HCT116 (cell line): ENCODE measurements around the gene PRPF18. TPM values are rescaled to one million over a fixed set of nuclear protein-coding genes. Genes with fewer than 3 reads are reported as not detected.
"Not testable (repeated sequence)": the region's sequence is repeated elsewhere in the genome, so short reads cannot be mapped to it uniquely, and the experiment has no call there.

Source experiments
- ATAC-seq: fragments of 200-7000 bp; cut with Tn5 transposase; 2 replicates; pipeline ENCODE4 v1.9.1; 2020; ENCODE audit warnings: mild to moderate bottlenecking, moderate library complexity
- BruUV-seq: library from RNA; stranded (reverse); fragments of 400-500 nt; replicated peaks from 2 replicates; lab custom pipeline; 2021; lab: Mats Ljungman, UMichigan
- CTCF ChIA-PET: fragments of 300-600 bp; sonication (Branson Sonifier 250); formaldehyde crosslinking; loops from one replicate; lab custom pipeline; 2021; ENCODE audit warnings: antibody characterized with exemption; lab: Charles Lee
- POLR2A ChIA-PET: fragments of 300-600, 350-600 bp; sonication (Branson Sonifier 250); formaldehyde crosslinking; loops from one replicate; lab custom pipeline; 2021; ENCODE audit warnings: antibody characterized with exemption; lab: Charles Lee
- RAD21 ChIA-PET, 2 experiments: fragments of 300-600 bp; sonication (Branson Sonifier 250); formaldehyde crosslinking; loops; one replicate each; lab custom pipeline; 2023; ENCODE audit warnings: low total read pairs in 2 of 2; ENCODE audit not compliant: uncharacterized antibody in 2 of 2, unreplicated experiment in 2 of 2, low non-redundant PET in 1 of 2; lab: Charles Lee
- DNase-seq: peaks from one replicate; pipeline ENCODE4 v3.0.0-alpha.2; 2010; ENCODE audit warnings: low read depth, low spot score
- H2AFZ ChIP-seq: fragments of 200-600 bp; shearing (Covaris generic), sonication (generic); 2 replicates; pipeline ENCODE4 v1.6.1; 2017; ENCODE audit warnings: low read depth, mixed run types, mixed read lengths, antibody characterized with exemption, low read length; ENCODE audit not compliant: poor library complexity, severe bottlenecking
- H3K27ac ChIP-seq: 2 replicates; pipeline ENCODE4 v1.5.1; 2012; ENCODE audit warnings: low read depth, low read length
- H3K27me3 ChIP-seq: fragments of 200-600 bp; sonication (generic); 2 replicates; pipeline ENCODE4 v1.6.1; 2016; ENCODE audit warnings: mixed run types, low read length, mixed read lengths; ENCODE audit not compliant: insufficient read depth
- H3K36me3 ChIP-seq, 2 experiments: fragments of 200-500 bp in 1 of 2; fragments of 200-600 bp in 1 of 2; sonication (Bioruptor generic) in 1 of 2; sonication (generic) in 1 of 2; 2 replicates each; pipeline versions ENCODE4 v1.5.1 to v1.6.1; 2014 to 2016; ENCODE audit warnings: low read length in 2 of 2, inconsistent platforms in 1 of 2, mixed read lengths in 1 of 2, mixed run types in 1 of 2; ENCODE audit not compliant: insufficient read depth in 2 of 2, control insufficient read depth in 1 of 2
- H3K4me1 ChIP-seq, 2 experiments: fragments of 200-600 bp in 1 of 2; sonication (generic) in 1 of 2; 2 replicates each; pipeline versions ENCODE4 v1.5.1 to v1.6.1; 2012 to 2017; ENCODE audit warnings: low read length in 2 of 2, inconsistent platforms in 1 of 2, mild to moderate bottlenecking in 1 of 2, mixed read lengths in 1 of 2, mixed run types in 1 of 2, moderate library complexity in 1 of 2; ENCODE audit not compliant: insufficient read depth in 2 of 2, control insufficient read depth in 1 of 2
- H3K4me2 ChIP-seq: fragments of 200-600 bp; sonication (generic); 2 replicates; pipeline ENCODE4 v1.6.1; 2017; ENCODE audit warnings: mixed run types, low read length, mixed read lengths
- H3K4me3 ChIP-seq, 2 experiments: fragments of 200-600 bp in 1 of 2; sonication (generic) in 1 of 2; replicated peaks in 1 of 2; 2 replicates each; pipeline ENCODE4 v1.5.1; 2011 to 2016; ENCODE audit warnings: low read length in 2 of 2, control low read depth in 1 of 2, low read depth in 1 of 2, mild to moderate bottlenecking in 1 of 2, mixed read lengths in 1 of 2, mixed run types in 1 of 2
- H3K79me2 ChIP-seq: fragments of 200-600 bp; sonication (generic); 2 replicates; pipeline ENCODE4 v1.6.1; 2017; ENCODE audit warnings: mild to moderate bottlenecking, mixed run types, low read length, moderate library complexity, mixed read lengths; ENCODE audit not compliant: insufficient read depth
- H3K9ac ChIP-seq: fragments of 200-600 bp; sonication (generic); 2 replicates; pipeline ENCODE4 v1.6.1; 2016; ENCODE audit warnings: low read length, mixed read lengths
- H3K9me2 ChIP-seq: fragments of 200-600 bp; sonication (generic), shearing (Covaris generic); 2 replicates; pipeline ENCODE4 v1.6.1; 2017; ENCODE audit warnings: mixed run types, mild to moderate bottlenecking, moderate library complexity; ENCODE audit not compliant: insufficient read depth
- H3K9me3 ChIP-seq, 2 experiments: fragments of 200-500 bp in 1 of 2; fragments of 200-600 bp in 1 of 2; sonication (Bioruptor generic) in 1 of 2; sonication (generic) in 1 of 2; 2 replicates each; pipeline ENCODE4 v1.6.1; 2014 to 2017; ENCODE audit warnings: low read length in 2 of 2, mixed read lengths in 2 of 2, inconsistent platforms in 1 of 2, low read depth in 1 of 2, mild to moderate bottlenecking in 1 of 2, mixed run types in 1 of 2, moderate library complexity in 1 of 2; ENCODE audit not compliant: control insufficient read depth in 1 of 2, insufficient read depth in 1 of 2
- H4K20me1 ChIP-seq: fragments of 200-600 bp; sonication (generic), shearing (Covaris generic); 2 replicates; pipeline ENCODE4 v1.6.1; 2017; ENCODE audit warnings: mixed run types, mild to moderate bottlenecking, moderate library complexity; ENCODE audit not compliant: insufficient read depth
- ELF1 ChIP-seq: IDR thresholded peaks from 2 replicates; pipeline ENCODE4 v1.6.1; 2012; ENCODE audit warnings: low read depth, borderline replicate concordance
- REST ChIP-seq: IDR thresholded peaks from 2 replicates; pipeline ENCODE4 v1.6.1; 2012; ENCODE audit warnings: low read depth
- SRF ChIP-seq: IDR thresholded peaks from 2 replicates; pipeline ENCODE4 v1.6.1; 2012; ENCODE audit warnings: low read depth
- intact Hi-C: fragments of 100-400 bp; cut with micrococcal nuclease; formaldehyde crosslinking; loops from 2 replicates; pipeline ENCODE4 v1.10.0; 2022
- total RNA-seq: library from RNA; stranded (reverse); gene quantifications from one replicate; pipeline ENCODE4 v1.2.1, GENCODE V29; 2021; ENCODE audit not compliant: unreplicated experiment

PRPF18 gene
- total RNA-seq, 1 experiment from 2014 or later = 16.2 TPM

- TF ChIP-seq REST (no peak), ELF1 (peak; percentile 55), SRF (peak; percentile 35; the same call in 1 of the 2 replicates)
- TF ChIP-seq, all 23 proteins: peak for 13
Measured at GRCh38 chr10:13586676-13587355, at the start of gene PRPF18 (continued).

- ATAC-seq, H4K20me1 ChIP-seq, POLR2A ChIA-PET, DNase-seq, H3K79me2 ChIP-seq, H3K9ac ChIP-seq, H3K9me2 ChIP-seq, H3K36me3 ChIP-seq, H3K4me1 ChIP-seq, BruUV-seq, H3K4me3 ChIP-seq, H3K4me2 ChIP-seq, H2AFZ ChIP-seq, H3K27me3 ChIP-seq, H3K9me3 ChIP-seq, H3K27ac ChIP-seq: not testable (repeated sequence)
- ChIA-PET RAD21 (interaction anchor here (0.7 to 1.9 kb wide), 2 partner anchors 89 to 166 kb away, joined by 4 to 13 read pairs; no protein-coding TSS in a partner anchor), CTCF (interaction anchor here (1.8 kb wide), 1 partner anchor 11 kb away, joined by 5 read pairs; no protein-coding TSS in a partner anchor)
- intact Hi-C loops = loop anchor here (2.0 kb wide), 1 partner anchor 123 kb away; no protein-coding TSS in a partner anchor
Measured at GRCh38 chr10:13537985-13538384, 48.8 kb upstream of the PRPF18 start.
